HepG2 (cell line): ENCODE measurements around the gene TMEM132D. TPM values are rescaled to one million over a fixed set of nuclear protein-coding genes. Genes with fewer than 3 reads are reported as not detected.

Experiments
- ATAC-seq: fragments of 200-7000 bp; cut with Tn5 transposase; 3 replicates; pipeline ENCODE4 v1.9.1; 2020; ENCODE audit warnings: mild to moderate bottlenecking, moderate library complexity
- BruUV-seq: library from RNA; stranded (reverse); fragments of 400-500 nt; replicated peaks from 2 replicates; lab custom pipeline; 2021; lab: Mats Ljungman, UMichigan
- CTCF ChIA-PET: fragments of 300-600 bp; formaldehyde crosslinking; extraction: SDS; loops from one replicate; lab custom pipeline; 2021; ENCODE audit warnings: low total read pairs, inconsistent platforms, low intra/inter-chr PET ratio; lab: Yijun Ruan, JAX
- POLR2A ChIA-PET: fragments of 350-600 bp; sonication (Branson Sonifier 250); formaldehyde crosslinking; loops from one replicate; lab custom pipeline; 2020; ENCODE audit warnings: antibody characterized with exemption, inconsistent platforms; lab: Yijun Ruan, JAX
- DNase-seq: peaks from one replicate; pipeline ENCODE4 v3.0.0-alpha.2; 2015; ENCODE audit warnings: low spot score
- FAIRE-seq: peaks from 3 replicates; lab custom pipeline; 2011; peaks lifted over from hg19 to GRCh38; lab: Jason Lieb, UNC
- H2AFZ ChIP-seq: one replicate; pipeline ENCODE4 v1.6.1; 2011; ENCODE audit warnings: low read length, inconsistent platforms
- H3K27ac ChIP-seq: fragments of 300-600 bp; 3 replicates; pipeline ENCODE4 v1.8.0; 2011; ENCODE audit warnings: mixed run types, mild to moderate bottlenecking, mixed read lengths, low read length, inconsistent platforms; ENCODE audit not compliant: insufficient read depth; ENCODE audit errors: extremely low read length
- H3K27me3 ChIP-seq, 2 experiments: fragments of 200-600 bp in 1 of 2; 2 replicates in 1 of 2; 3 replicates in 1 of 2; pipeline versions ENCODE4 v1.6.0 to v1.8.0; 2011; ENCODE audit warnings: low read length in 2 of 2, mild to moderate bottlenecking in 2 of 2, moderate library complexity in 2 of 2, inconsistent platforms in 1 of 2; ENCODE audit not compliant: insufficient read depth in 2 of 2, control insufficient read depth in 1 of 2
- H3K36me3 ChIP-seq, 2 experiments: fragments of 200-600 bp in 1 of 2; replicated peaks in 1 of 2; 2 replicates in 1 of 2; 3 replicates in 1 of 2; pipeline versions ENCODE4 v1.5.1 to v1.8.0; 2011; ENCODE audit warnings: low read length in 2 of 2, inconsistent platforms in 1 of 2; ENCODE audit not compliant: insufficient read depth in 2 of 2, control insufficient read depth in 1 of 2
- H3K4me1 ChIP-seq: 2 replicates; pipeline ENCODE4 v1.5.1; 2012; ENCODE audit warnings: low read length, inconsistent platforms; ENCODE audit not compliant: insufficient read depth
- H3K4me2 ChIP-seq: 2 replicates; pipeline ENCODE4 v1.6.0; 2011; ENCODE audit warnings: low read depth, low read length, inconsistent platforms
- H3K4me3 ChIP-seq, 3 experiments: fragments of 200-600 bp in 1 of 3; sonication (generic), shearing (Covaris generic) in 1 of 3; replicated peaks in 1 of 3; 2 replicates each; pipeline ENCODE4 v1.5.1; 2011 to 2016; ENCODE audit warnings: low read length in 3 of 3, inconsistent platforms in 2 of 3, low read depth in 2 of 3, mild to moderate bottlenecking in 2 of 3, control low read depth in 1 of 3, mixed read lengths in 1 of 3; ENCODE audit not compliant: insufficient read depth in 1 of 3
- H3K79me2 ChIP-seq: one replicate; pipeline ENCODE4 v1.6.1; 2011; ENCODE audit warnings: low read length, inconsistent platforms; ENCODE audit not compliant: insufficient read depth
- H3K9ac ChIP-seq: 2 replicates; pipeline ENCODE4 v1.6.0; 2011; ENCODE audit warnings: mild to moderate bottlenecking, low read depth, low read length, inconsistent platforms; ENCODE audit not compliant: insufficient read depth
- H3K9me3 ChIP-seq: 2 replicates; pipeline ENCODE4 v1.5.1; 2012; ENCODE audit warnings: mild to moderate bottlenecking, low read length
- H4K20me1 ChIP-seq: 2 replicates; pipeline ENCODE4 v1.6.0; 2011; ENCODE audit warnings: inconsistent platforms, mild to moderate bottlenecking, low read length, moderate library complexity; ENCODE audit not compliant: insufficient read depth
- AHR ChIP-seq: IDR thresholded peaks from 2 replicates; pipeline ENCODE4 v1.6.1; 2018; ENCODE audit warnings: missing genetic modification reagents, missing compliant biosample characterization
- ERF ChIP-seq: IDR thresholded peaks from 2 replicates; pipeline ENCODE4 v1.6.1; 2018; ENCODE audit warnings: missing biosample characterization, missing genetic modification reagents
- PCBP1 ChIP-seq: fragments of 200-400 bp; formaldehyde crosslinking; IDR thresholded peaks from 2 replicates; pipeline ENCODE4 v1.6.1; 2017; ENCODE audit warnings: mild to moderate bottlenecking, low read depth, low read length, borderline replicate concordance
- RBAK ChIP-seq: sonication (generic); formaldehyde crosslinking; IDR thresholded peaks from 2 replicates; pipeline ENCODE4 v1.5.1; 2020; ENCODE audit warnings: mild to moderate bottlenecking, missing genetic modification reagents
- STAG1 ChIP-seq: sonication (generic); formaldehyde crosslinking; IDR thresholded peaks from 2 replicates; pipeline ENCODE4 v1.4.0; 2020; ENCODE audit warnings: missing genetic modification reagents
- ZBTB7B ChIP-seq: sonication (generic); formaldehyde crosslinking; IDR thresholded peaks from 2 replicates; pipeline ENCODE4 v1.4.0; 2020; ENCODE audit warnings: missing genetic modification reagents
- ZNF281 ChIP-seq: sonication (generic); formaldehyde crosslinking; IDR thresholded peaks from 2 replicates; pipeline ENCODE4 v1.4.0; 2020; ENCODE audit warnings: missing genetic modification reagents, borderline replicate concordance
- ZNF572 ChIP-seq: sonication (generic); formaldehyde crosslinking; IDR thresholded peaks from 2 replicates; pipeline ENCODE4 v1.5.1; 2020; ENCODE audit warnings: mild to moderate bottlenecking, missing genetic modification reagents
- whole genome bisulfite sequencing: methylation state at CpG from one replicate; pipeline ENCODE4 v1.1.6; 2017; ENCODE audit warnings: low lambda C conversion rate; 5-methylcytosine and 5-hydroxymethylcytosine counted together
- in situ Hi-C: cut with HindIII; loops from 2 replicates; pipeline ENCODE4 v1.10.0; 2017; ENCODE audit warnings: low pct_unique_long_range_greater_than_20kb; ENCODE audit not compliant: extremely low pct_ligation_motif_present
- intact Hi-C: fragments of 100-400 bp; cut with micrococcal nuclease; formaldehyde crosslinking; loops from one replicate; pipeline ENCODE4 v1.10.0; 2022; ENCODE audit not compliant: unreplicated experiment
- polyA plus RNA-seq, 8 experiments: library from polyadenylated mRNA; depleted of rRNA in 3 of 8; stranded (reverse) in 7 of 8; unstranded in 1 of 8; fragments of >200 nt; fragmentation: Illumina TruSeq in 4 of 8; extraction: Trizol in 4 of 8; gene quantifications; 2 replicates each; pipeline versions ENCODE4 v1.2.1 to v1.2.3, GENCODE V29; 2011 to 2016; ENCODE audit warnings: low read depth in 4 of 8, missing spikeins in 1 of 8, mixed read lengths in 1 of 8; ENCODE audit not compliant: insufficient read depth in 1 of 8
- total RNA-seq, 5 experiments: library from RNA; depleted of rRNA; stranded (reverse); fragments of >200 nt; fragmentation: Illumina TruSeq; extraction: Trizol; gene quantifications; 2 replicates each; pipeline ENCODE4 v1.2.3, GENCODE V29; 2016; ENCODE audit warnings: low read depth in 1 of 5
- TF ChIP-seq, protein P1 (sequence below): sonication (generic); formaldehyde crosslinking; IDR thresholded peaks from 2 replicates; pipeline ENCODE4 v1.5.0; 2020; ENCODE audit warnings: mild to moderate bottlenecking, missing genetic modification reagents, moderate library complexity
- TF ChIP-seq, protein P2 (sequence below): IDR thresholded peaks from 2 replicates; pipeline ENCODE4 v1.6.1; 2016; ENCODE audit warnings: low read depth, missing genetic modification reagents, missing compliant biosample characterization

TMEM132D gene
- total and polyA plus RNA-seq, 2 of the 13 experiments (the other 11 are each of a cell fraction or from before 2014, with no cell fraction given): not detected

DNA sequence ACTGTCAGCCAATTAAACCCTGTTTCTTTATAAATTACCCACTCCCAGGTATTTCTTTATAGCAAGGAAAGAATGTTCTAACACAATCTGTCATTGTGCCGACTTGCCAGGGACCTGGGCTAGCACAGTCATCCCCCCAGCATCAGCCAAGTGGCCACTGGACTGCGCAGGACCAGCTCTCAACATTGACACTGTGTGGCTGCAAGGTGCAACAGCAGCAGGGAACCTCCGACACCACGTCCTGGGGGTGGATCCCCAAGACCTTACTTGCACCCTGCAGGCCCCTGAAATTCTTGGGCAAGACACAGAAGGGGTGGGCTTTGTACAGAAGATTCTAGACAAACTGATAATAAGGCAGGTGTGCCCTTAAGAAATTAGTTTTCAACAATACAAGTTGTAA is 741.0 kb downstream of the TMEM132D start:
- Histone ChIP-seq H3K27me3 (no peaks in the 10 kb centered on the region), H3K79me2 (no peaks in the 10 kb centered on the region), H3K27ac (no peak overlapping the region), H3K4me2 (no peak overlapping the region), H3K4me3 (no peak overlapping the region)
- BruUV-seq: no TSS peak
- 0 out of 3 replicates have a peak, but pooled peaks have one; percentile 40 for ATAC-seq
- no peak for TF ChIP-seq AHR
- TF ChIP-seq ZNF281 (CRISPR knock-in tag): no peak
- no peak for TF ChIP-seq ERF
- TF ChIP-seq, protein P1, sequence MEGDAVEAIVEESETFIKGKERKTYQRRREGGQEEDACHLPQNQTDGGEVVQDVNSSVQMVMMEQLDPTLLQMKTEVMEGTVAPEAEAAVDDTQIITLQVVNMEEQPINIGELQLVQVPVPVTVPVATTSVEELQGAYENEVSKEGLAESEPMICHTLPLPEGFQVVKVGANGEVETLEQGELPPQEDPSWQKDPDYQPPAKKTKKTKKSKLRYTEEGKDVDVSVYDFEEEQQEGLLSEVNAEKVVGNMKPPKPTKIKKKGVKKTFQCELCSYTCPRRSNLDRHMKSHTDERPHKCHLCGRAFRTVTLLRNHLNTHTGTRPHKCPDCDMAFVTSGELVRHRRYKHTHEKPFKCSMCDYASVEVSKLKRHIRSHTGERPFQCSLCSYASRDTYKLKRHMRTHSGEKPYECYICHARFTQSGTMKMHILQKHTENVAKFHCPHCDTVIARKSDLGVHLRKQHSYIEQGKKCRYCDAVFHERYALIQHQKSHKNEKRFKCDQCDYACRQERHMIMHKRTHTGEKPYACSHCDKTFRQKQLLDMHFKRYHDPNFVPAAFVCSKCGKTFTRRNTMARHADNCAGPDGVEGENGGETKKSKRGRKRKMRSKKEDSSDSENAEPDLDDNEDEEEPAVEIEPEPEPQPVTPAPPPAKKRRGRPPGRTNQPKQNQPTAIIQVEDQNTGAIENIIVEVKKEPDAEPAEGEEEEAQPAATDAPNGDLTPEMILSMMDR: peak; percentile 17; the same call in 1 of the 2 replicates
- peak; percentile 4; the same call in 1 of the 2 replicates for TF ChIP-seq STAG1 (CRISPR knock-in tag)
- TF ChIP-seq RBAK (CRISPR knock-in tag): no peak
- TF ChIP-seq ZNF572 (CRISPR knock-in tag): no peak
- TF ChIP-seq, protein P2, sequence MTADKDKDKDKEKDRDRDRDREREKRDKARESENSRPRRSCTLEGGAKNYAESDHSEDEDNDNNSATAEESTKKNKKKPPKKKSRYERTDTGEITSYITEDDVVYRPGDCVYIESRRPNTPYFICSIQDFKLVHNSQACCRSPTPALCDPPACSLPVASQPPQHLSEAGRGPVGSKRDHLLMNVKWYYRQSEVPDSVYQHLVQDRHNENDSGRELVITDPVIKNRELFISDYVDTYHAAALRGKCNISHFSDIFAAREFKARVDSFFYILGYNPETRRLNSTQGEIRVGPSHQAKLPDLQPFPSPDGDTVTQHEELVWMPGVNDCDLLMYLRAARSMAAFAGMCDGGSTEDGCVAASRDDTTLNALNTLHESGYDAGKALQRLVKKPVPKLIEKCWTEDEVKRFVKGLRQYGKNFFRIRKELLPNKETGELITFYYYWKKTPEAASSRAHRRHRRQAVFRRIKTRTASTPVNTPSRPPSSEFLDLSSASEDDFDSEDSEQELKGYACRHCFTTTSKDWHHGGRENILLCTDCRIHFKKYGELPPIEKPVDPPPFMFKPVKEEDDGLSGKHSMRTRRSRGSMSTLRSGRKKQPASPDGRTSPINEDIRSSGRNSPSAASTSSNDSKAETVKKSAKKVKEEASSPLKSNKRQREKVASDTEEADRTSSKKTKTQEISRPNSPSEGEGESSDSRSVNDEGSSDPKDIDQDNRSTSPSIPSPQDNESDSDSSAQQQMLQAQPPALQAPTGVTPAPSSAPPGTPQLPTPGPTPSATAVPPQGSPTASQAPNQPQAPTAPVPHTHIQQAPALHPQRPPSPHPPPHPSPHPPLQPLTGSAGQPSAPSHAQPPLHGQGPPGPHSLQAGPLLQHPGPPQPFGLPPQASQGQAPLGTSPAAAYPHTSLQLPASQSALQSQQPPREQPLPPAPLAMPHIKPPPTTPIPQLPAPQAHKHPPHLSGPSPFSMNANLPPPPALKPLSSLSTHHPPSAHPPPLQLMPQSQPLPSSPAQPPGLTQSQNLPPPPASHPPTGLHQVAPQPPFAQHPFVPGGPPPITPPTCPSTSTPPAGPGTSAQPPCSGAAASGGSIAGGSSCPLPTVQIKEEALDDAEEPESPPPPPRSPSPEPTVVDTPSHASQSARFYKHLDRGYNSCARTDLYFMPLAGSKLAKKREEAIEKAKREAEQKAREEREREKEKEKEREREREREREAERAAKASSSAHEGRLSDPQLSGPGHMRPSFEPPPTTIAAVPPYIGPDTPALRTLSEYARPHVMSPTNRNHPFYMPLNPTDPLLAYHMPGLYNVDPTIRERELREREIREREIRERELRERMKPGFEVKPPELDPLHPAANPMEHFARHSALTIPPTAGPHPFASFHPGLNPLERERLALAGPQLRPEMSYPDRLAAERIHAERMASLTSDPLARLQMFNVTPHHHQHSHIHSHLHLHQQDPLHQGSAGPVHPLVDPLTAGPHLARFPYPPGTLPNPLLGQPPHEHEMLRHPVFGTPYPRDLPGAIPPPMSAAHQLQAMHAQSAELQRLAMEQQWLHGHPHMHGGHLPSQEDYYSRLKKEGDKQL (CRISPR knock-in tag): no peak
- no peak for TF ChIP-seq ZBTB7B
- TF ChIP-seq PCBP1: no peak
- TF ChIP-seq, all 625 proteins: peak for 2
- 0% methylated on average over 1 of the region's 4 CpGs for WGBS
- Histone ChIP-seq H4K20me1 (no peaks in the 10 kb centered on the region), H3K9me3 (no peaks in the 10 kb centered on the region), H3K9ac (no peak overlapping the region), H3K4me1 (no peaks in the 10 kb centered on the region), H3K36me3 (no peaks in the 10 kb centered on the region), H2AFZ (no peak overlapping the region)
- CTCF ChIA-PET: no interaction called here
- FAIRE-seq (no peak), DNase-seq (no peak)
- in situ Hi-C loops (no loop called here), intact Hi-C loops (no loop called here)
- POLR2A ChIA-PET: no interaction called here
